GM19463 (cell line): ENCODE results near the gene RBM33.
"Not testable (repeated sequence)": the region's sequence is repeated elsewhere in the genome, so short reads cannot be mapped to it uniquely, and the experiment has no call there.

Experiments used
- ATAC-seq: cut with Tn5 transposase; IDR thresholded peaks from one replicate; pipeline ENCODE4 v1.9.1; 2021; ENCODE audit warnings: mild to moderate bottlenecking, moderate library complexity; ENCODE audit not compliant: unreplicated experiment

The RBM33 gene

GRCh38 chr7:155817515-155817914, 173.1 kb downstream of the RBM33 start:
- ATAC-seq = not testable (repeated sequence)

- ATAC-seq = no peak
These were observed 173.8 kb downstream of the RBM33 start for GRCh38 chr7:155818154-155818819.

DNA sequence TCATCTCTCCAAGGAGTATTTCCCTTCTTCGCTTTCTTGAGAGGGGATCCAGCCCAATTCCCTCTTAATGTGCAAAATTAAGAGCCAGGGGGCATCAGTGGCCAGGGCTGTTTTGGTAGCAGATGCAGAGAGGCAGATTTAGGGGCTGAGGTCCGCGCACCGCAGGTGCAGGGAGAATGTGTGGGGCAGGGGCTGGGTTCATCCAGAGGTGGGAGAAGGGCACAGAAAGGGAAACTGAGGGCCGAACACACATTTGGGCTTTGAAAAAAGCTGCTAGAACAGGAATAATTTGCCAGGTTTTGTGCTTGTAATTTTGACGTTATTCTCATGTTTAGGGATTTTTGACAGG, 174.3 kb downstream of the RBM33 start:
- no peak for ATAC-seq

DNA sequence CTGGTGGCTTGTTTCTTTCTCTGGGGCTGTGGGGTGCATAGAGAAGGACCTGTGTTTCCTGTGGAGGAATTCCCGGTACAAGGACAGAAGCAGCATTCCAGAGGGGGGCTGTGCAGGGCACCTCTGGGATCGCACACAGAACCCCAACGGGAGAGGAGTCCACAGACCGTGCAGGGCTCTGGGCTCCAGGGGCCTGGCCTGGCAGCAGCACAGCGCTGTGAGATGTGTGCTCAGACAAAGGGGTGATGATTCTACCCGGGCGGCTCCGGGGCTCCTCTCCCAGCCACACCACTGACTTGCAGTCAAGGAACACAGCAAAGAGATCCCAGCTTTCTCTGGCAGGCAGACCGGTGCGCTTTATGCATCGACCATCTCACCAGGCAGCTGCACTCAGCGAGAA, 174.7 kb downstream of the RBM33 start:
- ATAC-seq = no peak

- no peak for ATAC-seq
These were observed 175.8 kb downstream of the RBM33 start for GRCh38 chr7:155820246-155820645.

DNA sequence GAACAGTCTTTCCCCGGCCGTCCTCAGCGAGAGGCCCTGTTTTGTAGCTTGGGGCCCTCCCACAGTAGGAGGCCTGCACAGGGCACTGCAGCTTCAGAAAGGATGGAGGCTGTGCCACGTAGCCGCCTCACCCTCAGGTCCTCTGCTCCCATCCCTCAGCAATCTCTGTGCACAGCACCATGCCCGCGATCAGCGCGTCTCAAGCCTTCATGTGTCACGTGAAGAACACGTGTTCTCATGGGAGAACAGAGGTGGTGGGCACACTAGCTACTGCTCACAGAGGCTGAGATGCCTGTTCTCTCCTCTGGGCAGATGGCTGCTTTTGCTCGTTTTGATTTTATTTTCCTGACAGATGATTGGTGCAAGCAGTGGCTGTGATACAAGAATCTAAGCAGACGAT, 176.3 kb downstream of the RBM33 start:
- no peak for ATAC-seq

DNA sequence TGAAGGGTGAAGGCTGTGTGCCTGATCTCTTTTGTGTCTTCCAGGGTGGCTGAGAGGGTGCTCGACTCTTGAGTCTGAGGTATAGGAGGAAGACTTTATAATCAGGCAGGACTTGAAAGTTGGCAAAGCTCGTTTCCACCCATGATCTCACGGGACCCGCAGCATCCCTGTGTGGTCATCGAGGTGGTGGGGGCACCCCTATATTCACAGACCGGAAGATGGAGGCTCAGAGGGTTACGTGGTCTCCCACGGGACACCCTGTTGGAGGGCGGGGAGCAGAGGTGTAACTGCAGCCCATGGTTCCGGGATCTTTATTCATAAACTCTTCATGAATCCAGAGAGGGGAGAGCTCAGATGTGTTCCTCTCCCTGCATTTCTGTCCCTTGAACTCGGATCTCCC, 177.4 kb downstream of the RBM33 start:
- no peak for ATAC-seq

DNA sequence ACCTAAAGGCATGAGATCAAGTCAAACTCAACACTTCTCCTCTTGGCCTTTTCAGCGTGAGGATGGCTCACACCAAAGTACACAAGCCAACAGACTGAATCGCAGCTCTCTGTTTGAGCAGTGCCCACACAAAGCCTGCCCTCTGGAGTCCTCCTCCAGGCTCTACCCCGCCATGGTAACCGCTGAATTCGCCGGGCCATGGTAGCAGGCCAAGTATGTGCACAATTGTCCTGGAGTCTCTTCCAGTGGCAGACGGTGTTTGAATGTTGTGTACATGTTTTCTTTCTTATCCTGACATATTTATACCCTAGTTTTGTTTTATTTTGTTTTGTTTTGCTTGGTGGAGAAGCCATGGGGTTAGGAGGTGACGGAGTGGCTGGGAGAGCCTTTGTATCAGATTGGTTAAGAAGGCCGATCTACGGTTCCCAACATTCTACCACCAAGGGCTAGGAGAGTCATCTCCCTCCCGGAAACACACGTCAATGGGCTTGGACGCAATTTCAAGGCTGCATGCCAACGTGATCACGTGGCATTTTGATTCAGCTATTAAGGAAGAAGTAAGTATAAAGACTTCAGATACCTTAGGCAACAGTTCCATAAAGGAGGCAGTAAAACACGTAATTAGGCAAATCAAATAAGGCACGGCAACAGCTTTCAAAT, 179.9 kb downstream of the RBM33 start:
- ATAC-seq = no peak

GRCh38 chr7:155825336-155825735, 180.9 kb downstream of the RBM33 start:
- ATAC-seq = no peak

DNA sequence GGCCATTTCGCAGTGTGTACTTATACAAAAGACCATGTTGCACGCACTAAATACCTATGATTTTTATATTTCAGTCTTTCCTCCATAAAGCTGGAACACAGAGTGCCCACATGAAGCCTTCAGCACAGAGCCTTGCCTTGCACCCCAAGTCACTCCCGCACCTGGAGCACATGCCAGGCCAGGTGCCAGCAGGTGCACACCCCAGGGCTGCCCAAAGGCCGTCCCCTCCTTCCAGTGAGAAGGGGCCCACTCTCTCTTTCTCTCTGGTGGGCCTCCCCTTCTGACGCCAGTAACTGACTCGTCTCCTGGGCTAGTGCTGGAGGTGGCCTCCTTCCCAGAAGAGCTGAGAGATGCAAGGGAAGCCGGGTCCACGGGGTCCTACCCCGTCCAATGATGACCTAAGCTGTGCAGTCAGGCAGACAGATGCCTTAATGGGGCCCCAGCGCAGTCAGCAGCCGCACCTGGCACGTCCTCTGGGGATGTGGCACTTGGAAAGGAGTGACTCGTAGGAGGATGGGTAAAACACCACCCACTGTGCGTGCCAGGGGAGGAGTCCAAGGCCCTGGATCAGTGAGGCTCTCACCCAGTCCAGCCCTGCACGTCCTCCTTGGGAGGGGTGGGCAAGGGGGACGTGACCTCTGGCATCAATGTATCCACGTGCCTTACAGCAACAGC, 185.5 kb downstream of the RBM33 start:
- no peak for ATAC-seq
